SK-N-MC (cell line): ENCODE results near the gene LRRC27.
A peak's percentile ranks its signal among the peaks of the same experiment; 100 is the strongest.
"Not testable (repeated sequence)": the region's sequence is repeated elsewhere in the genome, so short reads cannot be mapped to it uniquely, and the experiment has no call there.

ENCODE experiments used
- DNase-seq: peaks from one replicate; pipeline ENCODE4 v3.0.0-alpha.2; 2011; ENCODE audit warnings: low read depth, low spot score
- H3K27ac ChIP-seq: fragments of 200-600 bp; sonication (generic); 2 replicates; pipeline ENCODE4 v1.5.1; 2016; ENCODE audit warnings: mixed run types
- H3K36me3 ChIP-seq: fragments of 200-600 bp; sonication (generic); 2 replicates; pipeline ENCODE4 v1.6.1; 2017; ENCODE audit warnings: antibody characterized with exemption, low read length, mixed read lengths; ENCODE audit not compliant: insufficient read depth
- H3K4me3 ChIP-seq: fragments of 200-600 bp; sonication (generic); 2 replicates; pipeline ENCODE4 v1.5.1; 2016
- H3K9ac ChIP-seq: fragments of 200-600 bp; sonication (generic); 2 replicates; pipeline ENCODE4 v1.8.0; 2017; ENCODE audit warnings: mixed run types, mixed read lengths; ENCODE audit not compliant: insufficient read length
- H3K9me3 ChIP-seq: fragments of 200-600 bp; sonication (generic); 2 replicates; pipeline ENCODE4 v1.6.1; 2017; ENCODE audit warnings: low read depth, mild to moderate bottlenecking, antibody characterized with exemption, low read length, moderate library complexity, mixed read lengths
- EZH2 ChIP-seq: fragments of 200-600 bp; sonication (generic); IDR thresholded peaks from one replicate; pipeline ENCODE4 v1.6.1; 2017; ENCODE audit warnings: antibody characterized with exemption
- FOXP2 ChIP-seq: optimal IDR thresholded peaks from 2 replicates; pipeline ENCODE3; 2011; ENCODE audit warnings: mild to moderate bottlenecking, moderate library complexity; ENCODE audit not compliant: insufficient read depth; ENCODE audit errors: extremely low read length, control extremely low read depth
- POLR2AphosphoS5 ChIP-seq: IDR thresholded peaks from 2 replicates; pipeline ENCODE4 v1.6.1; 2012; ENCODE audit warnings: mild to moderate bottlenecking, low read depth, low read length, borderline replicate concordance

Gene LRRC27

GRCh38 chr10:132385389-132385667, 53.3 kb downstream of the LRRC27 start:
- no peak for TF ChIP-seq FOXP2
- no peak for TF ChIP-seq EZH2
- no peak for TF ChIP-seq POLR2AphosphoS5
- H3K27ac ChIP-seq: no peak overlapping the region

GRCh38 chr10:132385721-132386418, 53.9 kb downstream of the LRRC27 start:
- H3K36me3 ChIP-seq: no peaks in the 10 kb centered on the region
- no peak for TF ChIP-seq FOXP2
- no peak for TF ChIP-seq EZH2
- no peak for TF ChIP-seq POLR2AphosphoS5

More at GRCh38 chr10:132385389-132385667, 53.3 kb downstream of the LRRC27 start:
- no peak for DNase-seq
- Histone ChIP-seq H3K9ac (no peak overlapping the region), H3K4me3 (no peak overlapping the region), H3K36me3 (no peaks in the 10 kb centered on the region), H3K9me3 (no peaks in the 10 kb centered on the region)

GRCh38 chr10:132386419-132386831, 54.4 kb downstream of the LRRC27 start:
- no peak overlapping the region for H3K27ac ChIP-seq
- no peak for DNase-seq
- no peak overlapping the region for H3K4me3 ChIP-seq
- no peak overlapping the region for H3K9ac ChIP-seq
- no peak for TF ChIP-seq FOXP2
- TF ChIP-seq POLR2AphosphoS5: no peak
- no peak for TF ChIP-seq EZH2
- H3K36me3 ChIP-seq: no peaks in the 10 kb centered on the region
- H3K9me3 ChIP-seq: no peaks in the 10 kb centered on the region

More at GRCh38 chr10:132385721-132386418, 53.9 kb downstream of the LRRC27 start:
- DNase-seq: no peak
- H3K4me3 ChIP-seq: no peak overlapping the region
- no peak overlapping the region for H3K9ac ChIP-seq
- H3K9me3 ChIP-seq: no peaks in the 10 kb centered on the region
- no peak overlapping the region for H3K27ac ChIP-seq

- not testable (repeated sequence) for H3K9ac ChIP-seq, H3K27ac ChIP-seq, H3K4me3 ChIP-seq, H3K9me3 ChIP-seq, H3K36me3 ChIP-seq, DNase-seq
These were observed 54.9 kb downstream of the LRRC27 start for GRCh38 chr10:132386896-132387295.

- TF ChIP-seq EZH2 (no peak), FOXP2 (no peak), POLR2AphosphoS5 (no peak)
- no peak for DNase-seq
- no peak overlapping the region for H3K9ac ChIP-seq
- H3K27ac ChIP-seq: no peak overlapping the region
- no peaks in the 10 kb centered on the region for H3K36me3 ChIP-seq
- peak overlapping the region; percentile 40; the same call in 1 of the 2 replicates for H3K4me3 ChIP-seq
- no peaks in the 10 kb centered on the region for H3K9me3 ChIP-seq
These were observed 55.8 kb downstream of the LRRC27 start for GRCh38 chr10:132387764-132388210.

- no peaks in the 10 kb centered on the region for H3K36me3 ChIP-seq
- no peak for DNase-seq
- no peak overlapping the region for H3K4me3 ChIP-seq
- peak overlapping the region; percentile 79; the same call in 1 of the 2 replicates for H3K27ac ChIP-seq
- no peaks in the 10 kb centered on the region for H3K9me3 ChIP-seq
- no peak overlapping the region for H3K9ac ChIP-seq
- TF ChIP-seq EZH2 (no peak), POLR2AphosphoS5 (no peak), FOXP2 (no peak)
These were observed 57.0 kb downstream of the LRRC27 start for GRCh38 chr10:132388891-132389432.

- no peak overlapping the region for H3K9ac ChIP-seq
These were observed 57.6 kb downstream of the LRRC27 start for GRCh38 chr10:132389433-132390169.

GRCh38 chr10:132390170-132390920, 58.4 kb downstream of the LRRC27 start:
- H3K27ac ChIP-seq: peak overlapping the region; percentile 79
- H3K36me3 ChIP-seq: no peaks in the 10 kb centered on the region
- TF ChIP-seq FOXP2: no peak
- no peak for TF ChIP-seq EZH2
- TF ChIP-seq POLR2AphosphoS5: no peak
- DNase-seq: no peak
- no peak overlapping the region; the same call in 1 of the 2 replicates for H3K4me3 ChIP-seq
- H3K9me3 ChIP-seq: no peaks in the 10 kb centered on the region
- H3K9ac ChIP-seq: no peak overlapping the region

More at GRCh38 chr10:132389433-132390169, 57.6 kb downstream of the LRRC27 start:
- H3K36me3 ChIP-seq: no peaks in the 10 kb centered on the region
- H3K27ac ChIP-seq: peak overlapping the region; percentile 79
- no peak for DNase-seq
- TF ChIP-seq FOXP2: no peak
- no peak for TF ChIP-seq POLR2AphosphoS5
- TF ChIP-seq EZH2: no peak
- no peaks in the 10 kb centered on the region for H3K9me3 ChIP-seq
- no peak overlapping the region; the same call in 1 of the 2 replicates for H3K4me3 ChIP-seq
